ENCODE data around the gene PPTC7. TPM values are rescaled to one million over a fixed set of nuclear protein-coding genes. Genes with fewer than 3 reads are reported as not detected.
"Not testable (repeated sequence)": the region's sequence is repeated elsewhere in the genome, so short reads cannot be mapped to it uniquely, and the experiment has no call there.

Gene PPTC7
- total RNA-seq, 2 donors from 2014 or later = 15.2 TPM

DNA sequence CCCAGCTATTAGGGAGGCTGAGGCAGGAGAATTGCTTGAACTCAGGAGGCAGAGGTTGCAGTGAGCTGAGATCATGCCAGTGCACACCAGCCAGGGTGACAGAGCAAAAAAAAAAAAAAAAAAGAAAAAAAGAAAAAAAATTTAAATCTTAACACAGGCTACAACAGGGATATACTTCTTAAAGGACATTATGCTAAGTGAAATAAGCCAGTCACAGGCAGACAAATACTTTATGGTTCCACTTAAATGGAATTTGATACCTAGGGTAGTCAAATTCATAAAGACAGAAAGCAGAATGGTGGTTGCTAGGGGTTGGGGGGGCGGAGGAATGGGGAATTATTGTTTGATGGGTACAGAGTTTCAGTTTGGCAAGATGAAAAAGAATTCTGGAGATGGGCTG, 14.8 kb upstream of the PPTC7 start:
- Histone ChIP-seq H3K9ac (ENCODE audit: extremely low read depth, low read length, poor library complexity, severe bottlenecking) (no peak overlapping the region), H3K36me3 (ENCODE audit: control insufficient read depth, insufficient read depth, low read length) (no peaks in the 10 kb centered on the region), H3K4me1 (ENCODE audit: control insufficient read depth, insufficient read depth, low read length) (no peaks in the 10 kb centered on the region), H3K27ac (ENCODE audit: low read depth, low read length) (no peak overlapping the region), H3K9me3 (ENCODE audit: control insufficient read depth, low read length) (no peaks in the 10 kb centered on the region), H3K27me3 (ENCODE audit: control insufficient read depth, insufficient read depth, low read length, poor library complexity, severe bottlenecking) (no peaks in the 10 kb centered on the region), H3K4me3 (ENCODE audit: low read length) (no peak overlapping the region)
- Mint-ChIP-seq H3K4me1 (no peaks in the 10 kb centered on the region), H3K27ac (no peak overlapping the region), H3K4me3 (no peak overlapping the region), H3K9me3 (no peaks in the 10 kb centered on the region), H3K36me3 (ENCODE audit: low read depth) (no peaks in the 10 kb centered on the region), H3K27me3 (ENCODE audit: insufficient read depth) (no peaks in the 10 kb centered on the region)
- no peak for DNase-seq
- 95% methylated on average over 1 of the region's 1 CpG; no CpG with 5 or more reads in 1 of the 2 experiments for WGBS, 2 experiments (ENCODE audit: insufficient coverage in 1 of 2, insufficient read length in 1 of 2)
- TF ChIP-seq, protein P1, sequence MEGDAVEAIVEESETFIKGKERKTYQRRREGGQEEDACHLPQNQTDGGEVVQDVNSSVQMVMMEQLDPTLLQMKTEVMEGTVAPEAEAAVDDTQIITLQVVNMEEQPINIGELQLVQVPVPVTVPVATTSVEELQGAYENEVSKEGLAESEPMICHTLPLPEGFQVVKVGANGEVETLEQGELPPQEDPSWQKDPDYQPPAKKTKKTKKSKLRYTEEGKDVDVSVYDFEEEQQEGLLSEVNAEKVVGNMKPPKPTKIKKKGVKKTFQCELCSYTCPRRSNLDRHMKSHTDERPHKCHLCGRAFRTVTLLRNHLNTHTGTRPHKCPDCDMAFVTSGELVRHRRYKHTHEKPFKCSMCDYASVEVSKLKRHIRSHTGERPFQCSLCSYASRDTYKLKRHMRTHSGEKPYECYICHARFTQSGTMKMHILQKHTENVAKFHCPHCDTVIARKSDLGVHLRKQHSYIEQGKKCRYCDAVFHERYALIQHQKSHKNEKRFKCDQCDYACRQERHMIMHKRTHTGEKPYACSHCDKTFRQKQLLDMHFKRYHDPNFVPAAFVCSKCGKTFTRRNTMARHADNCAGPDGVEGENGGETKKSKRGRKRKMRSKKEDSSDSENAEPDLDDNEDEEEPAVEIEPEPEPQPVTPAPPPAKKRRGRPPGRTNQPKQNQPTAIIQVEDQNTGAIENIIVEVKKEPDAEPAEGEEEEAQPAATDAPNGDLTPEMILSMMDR (conservative IDR thresholded peaks at IDR 0.05) = no peak

DNA sequence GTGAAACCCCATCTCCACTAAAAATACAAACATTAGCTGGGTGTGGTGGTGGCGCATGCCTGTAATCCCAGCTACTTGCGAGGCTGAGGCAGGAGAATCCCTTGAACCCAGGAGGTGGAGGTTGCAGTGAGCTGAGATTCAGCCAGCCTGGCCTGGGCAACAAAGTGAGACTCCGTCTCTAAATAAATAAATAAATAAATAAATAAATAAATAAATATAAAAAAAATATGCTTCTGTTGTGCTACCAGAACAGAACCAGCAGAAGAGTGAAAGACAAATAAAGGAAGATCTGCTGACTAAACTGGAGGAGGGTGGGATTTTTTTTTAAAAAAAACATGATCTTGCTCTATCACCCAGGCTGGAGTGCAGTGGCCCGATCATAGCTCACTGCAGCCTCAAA, 9.8 kb upstream of the PPTC7 start:
- H3K4me3 ChIP-seq (ENCODE audit: low read length); H3K4me3 Mint-ChIP-seq; H3K4me1 Mint-ChIP-seq; H3K9me3 ChIP-seq (ENCODE audit: control insufficient read depth, low read length); H3K27me3 ChIP-seq (ENCODE audit: control insufficient read depth, insufficient read depth, low read length, poor library complexity, severe bottlenecking); H3K9ac ChIP-seq (ENCODE audit: extremely low read depth, low read length, poor library complexity, severe bottlenecking); H3K27me3 Mint-ChIP-seq (ENCODE audit: insufficient read depth); H3K27ac Mint-ChIP-seq; H3K4me1 ChIP-seq (ENCODE audit: control insufficient read depth, insufficient read depth, low read length); H3K36me3 ChIP-seq (ENCODE audit: control insufficient read depth, insufficient read depth, low read length); H3K27ac ChIP-seq (ENCODE audit: low read depth, low read length); H3K9me3 Mint-ChIP-seq; H3K36me3 Mint-ChIP-seq (ENCODE audit: low read depth): not testable (repeated sequence)
- DNase-seq = peak; percentile 21
- 91 to 100% methylated on average over 1 to 3 of the region's 4 CpGs for whole genome bisulfite sequencing, 2 experiments (ENCODE audit: insufficient coverage in 1 of 2, insufficient read length in 1 of 2)

DNA sequence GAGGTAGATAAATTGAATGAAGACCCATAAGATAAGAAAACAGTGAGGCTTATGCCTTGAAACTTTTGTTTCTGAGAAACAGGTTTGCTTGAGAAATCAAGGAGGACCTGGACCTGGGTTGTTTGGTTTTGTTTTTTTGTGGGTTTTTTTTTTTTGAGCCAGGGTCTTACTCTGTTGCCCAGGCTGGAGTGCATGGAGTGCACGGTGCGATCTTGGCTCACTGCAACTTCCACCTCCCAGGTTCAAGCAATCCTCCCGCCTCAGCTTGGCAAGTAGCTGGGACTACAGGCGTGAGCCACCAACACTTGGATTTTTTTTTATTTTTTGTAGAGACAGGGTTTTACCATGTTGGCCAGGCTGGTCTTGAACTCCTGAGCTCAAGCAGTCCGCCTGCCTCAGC, 9.0 kb upstream of the PPTC7 start:
- no peaks in the 10 kb centered on the region for H3K27me3 ChIP-seq (ENCODE audit: control insufficient read depth, insufficient read depth, low read length, poor library complexity, severe bottlenecking)
- no peak for DNase-seq
- TF ChIP-seq, protein P1 (conservative IDR thresholded peaks at IDR 0.05) = no peak
- no peak overlapping the region for H3K4me3 ChIP-seq (ENCODE audit: low read length)
- Mint-ChIP-seq H3K36me3 (ENCODE audit: low read depth) (no peaks in the 10 kb centered on the region), H3K9me3 (no peaks in the 10 kb centered on the region), H3K4me1 (peaks cover 9% of the 10 kb centered on the region), H3K27me3 (ENCODE audit: insufficient read depth) (no peaks in the 10 kb centered on the region), H3K27ac (no peak overlapping the region), H3K4me3 (no peak overlapping the region)
- H3K27ac ChIP-seq (ENCODE audit: low read depth, low read length) = no peak overlapping the region
- H3K36me3 ChIP-seq (ENCODE audit: control insufficient read depth, insufficient read depth, low read length) = no peaks in the 10 kb centered on the region
- no peaks in the 10 kb centered on the region for H3K9me3 ChIP-seq (ENCODE audit: control insufficient read depth, low read length)
- 98% methylated on average over 5 of the region's 5 CpGs; no CpG with 5 or more reads in 1 of the 2 experiments for WGBS, 2 experiments (ENCODE audit: insufficient coverage in 1 of 2, insufficient read length in 1 of 2)
- H3K9ac ChIP-seq (ENCODE audit: extremely low read depth, low read length, poor library complexity, severe bottlenecking) = no peak overlapping the region
- no peaks in the 10 kb centered on the region for H3K4me1 ChIP-seq (ENCODE audit: control insufficient read depth, insufficient read depth, low read length)

DNA sequence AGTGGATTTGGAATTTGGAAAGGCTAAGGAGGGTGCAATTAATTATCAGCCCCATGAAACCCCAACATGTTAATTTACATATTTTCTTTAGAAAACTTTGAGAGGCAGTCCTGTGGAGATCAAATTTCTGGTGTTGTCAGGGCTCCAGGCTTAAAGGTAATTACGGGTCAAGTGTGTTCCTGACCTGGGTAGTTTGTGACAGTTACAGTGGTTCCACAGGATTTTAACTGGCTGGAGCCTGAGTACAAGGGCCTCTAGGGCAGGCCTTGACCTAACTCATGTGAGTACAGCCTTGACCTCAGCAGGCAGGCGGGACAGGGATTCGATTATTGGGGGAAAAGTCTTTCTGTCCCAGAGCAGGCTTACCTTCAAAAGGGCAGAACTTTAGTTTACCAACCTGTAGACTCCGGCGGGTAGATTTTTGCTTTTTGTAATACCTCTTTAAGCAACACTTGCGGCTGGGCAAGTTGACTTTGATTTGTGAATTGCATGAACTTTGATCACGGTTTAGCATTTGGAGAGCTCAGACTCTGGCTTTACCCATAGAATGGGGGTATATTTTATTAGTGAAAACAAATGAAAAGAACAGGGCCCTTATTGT, 8.4 kb upstream of the PPTC7 start:
- Mint-ChIP-seq H3K27ac (no peak overlapping the region), H3K4me1 (peaks cover 9% of the 10 kb centered on the region), H3K36me3 (ENCODE audit: low read depth) (no peaks in the 10 kb centered on the region), H3K9me3 (no peaks in the 10 kb centered on the region), H3K4me3 (no peak overlapping the region), H3K27me3 (ENCODE audit: insufficient read depth) (no peaks in the 10 kb centered on the region)
- Histone ChIP-seq H3K36me3 (ENCODE audit: control insufficient read depth, insufficient read depth, low read length) (no peaks in the 10 kb centered on the region), H3K9ac (ENCODE audit: extremely low read depth, low read length, poor library complexity, severe bottlenecking) (no peak overlapping the region), H3K27ac (ENCODE audit: low read depth, low read length) (no peak overlapping the region), H3K27me3 (ENCODE audit: control insufficient read depth, insufficient read depth, low read length, poor library complexity, severe bottlenecking) (no peaks in the 10 kb centered on the region), H3K4me1 (ENCODE audit: control insufficient read depth, insufficient read depth, low read length) (no peaks in the 10 kb centered on the region), H3K4me3 (ENCODE audit: low read length) (no peak overlapping the region), H3K9me3 (ENCODE audit: control insufficient read depth, low read length) (no peaks in the 10 kb centered on the region)
- 88% methylated on average over 7 of the region's 7 CpGs for WGBS, 2 experiments (ENCODE audit: insufficient coverage in 1 of 2, insufficient read length in 1 of 2)
- peak; percentile 41 for DNase-seq
- TF ChIP-seq, protein P1 (conservative IDR thresholded peaks at IDR 0.05) = no peak
